Duodenal mucosa (tissue), 2 donors: ENCODE results near the gene TSPOAP1.

Experiments
- H3K27ac ChIP-seq: one replicate; pipeline ENCODE4 v1.7.0; 2013; ENCODE audit warnings: low read depth, low read length
- H3K27me3 ChIP-seq, 2 donors: one replicate each; pipeline ENCODE4 v1.7.0; 2013; ENCODE audit warnings: low read length in 2 of 2, control low read depth in 1 of 2; ENCODE audit not compliant: insufficient read depth in 2 of 2, control insufficient read depth in 1 of 2
- H3K36me3 ChIP-seq, 2 donors: one replicate each; pipeline ENCODE4 v1.7.0; 2013; ENCODE audit warnings: low read length in 2 of 2, control low read depth in 1 of 2; ENCODE audit not compliant: insufficient read depth in 2 of 2, control insufficient read depth in 1 of 2
- H3K4me1 ChIP-seq, 2 donors: one replicate each; pipeline ENCODE4 v1.7.0; 2013; ENCODE audit warnings: low read length in 2 of 2, control low read depth in 1 of 2; ENCODE audit not compliant: insufficient read depth in 2 of 2, control insufficient read depth in 1 of 2
- H3K4me3 ChIP-seq, 2 donors: one replicate each; pipeline ENCODE4 v1.7.0; 2013; ENCODE audit warnings: low read length in 2 of 2, low read depth in 1 of 2
- H3K9ac ChIP-seq, 2 donors: one replicate each; pipeline ENCODE4 v1.7.0; 2013; ENCODE audit warnings: low read length in 2 of 2, low read depth in 1 of 2
- H3K9me3 ChIP-seq, 2 donors: one replicate each; pipeline ENCODE4 v1.7.0; 2013; ENCODE audit warnings: low read length in 2 of 2, control low read depth in 1 of 2; ENCODE audit not compliant: control insufficient read depth in 1 of 2

Gene TSPOAP1

DNA sequence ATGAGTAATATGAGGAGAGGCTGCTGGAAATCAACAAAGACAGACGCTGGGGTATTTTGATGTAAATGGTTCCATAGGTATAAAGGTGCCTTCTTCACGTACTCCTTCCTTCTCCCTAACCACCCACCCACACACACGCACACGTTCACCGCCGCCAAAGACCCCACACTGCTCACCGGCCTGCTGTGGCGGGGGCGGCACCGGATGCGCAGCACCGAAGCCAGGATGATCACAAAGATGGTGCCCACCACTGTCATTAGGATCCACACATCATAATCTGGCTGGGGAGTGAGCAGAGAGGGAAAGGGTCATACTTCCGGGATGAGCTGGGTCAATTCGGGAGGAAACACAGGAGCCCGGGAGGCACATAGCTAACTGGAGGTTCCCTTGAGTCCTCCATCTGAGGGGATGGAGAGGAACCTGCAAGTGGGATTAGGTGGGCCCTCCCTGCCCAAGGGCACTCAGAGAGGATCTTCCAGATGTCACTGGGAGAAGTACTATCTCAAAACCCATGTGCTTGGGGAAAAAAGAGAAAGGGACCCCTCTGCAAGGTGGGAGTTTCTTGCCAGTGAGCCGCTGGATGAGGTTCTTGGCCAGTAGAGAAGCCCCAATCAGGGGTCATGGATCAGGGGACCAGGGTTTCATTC, 33.9 kb upstream of the TSPOAP1 start:
- H3K4me3 ChIP-seq, result no peak overlapping the region
- no peak overlapping the region for H3K9ac ChIP-seq
- peaks cover 48 to 53% of the 10 kb centered on the region in 2 donors for H3K4me1 ChIP-seq
- H3K27ac ChIP-seq, result no peak overlapping the region
- no peaks in the 10 kb centered on the region for H3K9me3 ChIP-seq
- peaks cover 0 to 5% of the 10 kb centered on the region in 2 donors for H3K27me3 ChIP-seq
- peaks cover 18 to 40% of the 10 kb centered on the region in 2 donors for H3K36me3 ChIP-seq

DNA sequence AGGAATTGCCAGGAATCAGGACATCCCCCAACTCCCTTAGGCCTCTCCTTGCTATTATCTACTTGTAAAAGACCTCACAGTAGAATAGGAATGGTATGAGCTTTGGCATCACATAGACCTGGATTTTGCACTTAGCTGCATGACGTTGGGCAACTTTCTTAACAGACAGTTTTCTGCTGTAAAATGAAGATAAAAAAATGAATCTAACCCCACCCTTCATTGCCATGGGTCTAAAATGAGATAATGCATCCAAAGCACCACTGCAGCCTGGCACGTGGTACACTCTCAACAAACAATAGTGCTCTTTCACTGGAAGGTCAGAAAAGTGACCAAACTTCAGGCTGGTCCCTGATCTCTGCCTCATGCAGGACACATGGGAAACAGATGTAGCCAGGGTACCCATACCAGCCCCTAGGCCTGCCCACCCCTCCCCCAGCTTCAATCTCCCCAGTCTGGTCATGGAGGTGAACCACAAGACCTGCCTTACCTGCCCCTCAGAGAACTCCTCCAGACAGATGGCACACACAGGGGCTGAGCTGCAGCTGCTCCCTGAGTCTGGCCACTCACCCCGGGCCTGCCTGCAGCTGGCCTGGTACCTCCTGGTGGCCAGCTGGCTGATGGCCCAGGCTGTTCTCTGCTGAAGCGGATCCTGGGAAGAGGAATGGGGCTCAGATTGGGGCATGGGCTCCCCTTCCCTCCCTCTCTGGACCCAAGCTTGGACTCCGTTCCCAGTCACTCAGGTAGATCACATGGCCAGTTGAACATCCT, 31.9 kb upstream of the TSPOAP1 start:
- H3K27me3 ChIP-seq, result peaks cover 0 to 5% of the 10 kb centered on the region in 2 donors
- H3K4me1 ChIP-seq, result peaks cover 32 to 37% of the 10 kb centered on the region in 2 donors
- H3K27ac ChIP-seq, result no peak overlapping the region
- H3K36me3 ChIP-seq, result peaks cover 18 to 55% of the 10 kb centered on the region in 2 donors
- H3K9ac ChIP-seq, result no peak overlapping the region
- no peak overlapping the region for H3K4me3 ChIP-seq
- H3K9me3 ChIP-seq, result no peaks in the 10 kb centered on the region

DNA sequence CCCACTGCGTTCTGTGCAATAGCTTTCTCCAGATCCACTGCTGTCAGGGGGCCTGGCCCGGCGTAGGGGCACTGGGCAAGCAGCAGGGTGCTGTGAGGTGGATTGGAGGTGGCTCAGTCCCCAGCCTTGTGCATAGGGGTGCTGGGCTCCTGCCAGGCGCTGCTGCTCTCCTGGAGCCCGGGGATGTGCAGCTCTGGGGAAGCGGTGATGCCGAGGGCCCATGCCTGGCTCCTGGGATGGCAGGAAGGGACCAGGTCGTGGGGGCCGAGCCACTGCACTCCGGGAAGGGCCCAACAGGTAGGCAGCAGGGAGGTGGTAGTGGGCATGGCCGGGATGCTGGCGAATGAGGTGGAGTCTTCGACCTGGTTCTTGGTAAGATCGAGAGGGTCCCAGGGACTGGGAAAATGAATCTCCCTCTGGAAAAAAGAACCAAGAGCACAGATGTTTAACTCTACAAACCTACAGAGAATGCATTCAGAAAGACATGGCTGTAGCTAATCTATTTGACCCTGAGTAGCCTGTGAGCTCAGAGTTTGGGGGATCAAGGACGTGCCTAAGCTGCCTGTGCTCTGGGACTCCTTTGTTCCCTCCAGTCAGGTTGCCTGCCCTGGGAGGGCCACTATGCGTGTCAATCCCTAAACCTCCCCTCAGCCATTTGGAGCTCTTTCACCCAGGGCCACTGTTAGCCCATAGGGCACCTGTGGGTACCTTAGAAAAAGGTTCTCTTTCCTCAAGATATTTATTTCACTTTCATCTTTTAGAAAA, 30.0 kb upstream of the TSPOAP1 start:
- Histone ChIP-seq H3K27me3 (peaks cover 0 to 4% of the 10 kb centered on the region in 2 donors), H3K9ac (no peak overlapping the region), H3K4me3 (no peak overlapping the region), H3K9me3 (no peaks in the 10 kb centered on the region), H3K27ac (no peak overlapping the region), H3K4me1 (peaks cover 16 to 21% of the 10 kb centered on the region in 2 donors), H3K36me3 (peaks cover 18 to 69% of the 10 kb centered on the region in 2 donors)

DNA sequence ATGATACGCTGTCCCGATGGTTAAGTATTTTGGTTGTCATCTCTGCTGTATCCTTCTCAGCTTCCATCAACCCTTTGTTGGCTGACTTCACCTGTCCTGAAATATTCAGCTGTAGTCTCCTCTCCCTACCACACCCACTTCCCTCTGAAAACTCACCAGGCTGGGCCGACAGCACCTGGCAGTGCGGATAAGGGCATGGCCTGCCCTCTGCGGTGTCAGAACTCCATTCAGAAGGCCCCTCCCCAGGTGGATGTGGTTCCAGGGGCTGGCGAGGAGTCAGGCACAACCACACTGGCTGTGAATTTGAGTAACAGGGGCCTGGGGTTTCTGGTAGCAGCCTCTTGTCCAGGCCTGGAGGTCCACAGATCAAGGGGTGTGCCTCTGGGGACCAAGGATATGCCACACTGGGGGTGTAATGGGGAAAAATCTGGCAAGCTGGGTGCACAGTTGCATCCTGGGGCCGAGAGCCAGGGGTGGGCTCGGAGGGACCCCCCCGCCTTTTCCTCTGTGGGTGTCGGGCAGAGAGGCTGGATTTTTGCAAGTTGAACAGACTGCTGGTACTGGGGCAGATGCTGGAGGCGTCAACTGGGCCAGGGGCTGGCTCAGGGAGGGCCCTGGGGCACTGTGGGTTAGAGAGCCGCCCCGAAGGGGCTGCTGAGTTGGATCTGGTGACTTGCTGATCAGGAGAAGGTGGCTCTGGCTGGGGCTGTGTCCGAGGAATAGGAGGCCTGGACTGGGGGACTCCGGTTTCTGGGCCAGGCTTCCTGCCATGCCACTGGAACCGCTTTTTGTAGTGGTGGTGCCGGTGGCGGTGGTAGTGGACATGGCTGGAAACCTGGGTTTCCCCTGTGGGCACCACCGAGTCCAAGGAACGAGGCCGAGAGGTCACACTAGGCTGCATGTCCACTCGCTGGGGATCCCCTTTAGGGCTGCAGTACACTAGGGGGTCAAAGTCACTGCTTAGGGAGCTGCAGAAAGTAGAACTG, 29.0 kb upstream of the TSPOAP1 start:
- Histone ChIP-seq H3K9me3 (no peaks in the 10 kb centered on the region), H3K4me1 (peaks cover 16 to 21% of the 10 kb centered on the region in 2 donors), H3K36me3 (peaks cover 11 to 62% of the 10 kb centered on the region in 2 donors), H3K27ac (no peak overlapping the region), H3K27me3 (no peaks in the 10 kb centered on the region), H3K9ac (no peak overlapping the region), H3K4me3 (no peak overlapping the region)

DNA sequence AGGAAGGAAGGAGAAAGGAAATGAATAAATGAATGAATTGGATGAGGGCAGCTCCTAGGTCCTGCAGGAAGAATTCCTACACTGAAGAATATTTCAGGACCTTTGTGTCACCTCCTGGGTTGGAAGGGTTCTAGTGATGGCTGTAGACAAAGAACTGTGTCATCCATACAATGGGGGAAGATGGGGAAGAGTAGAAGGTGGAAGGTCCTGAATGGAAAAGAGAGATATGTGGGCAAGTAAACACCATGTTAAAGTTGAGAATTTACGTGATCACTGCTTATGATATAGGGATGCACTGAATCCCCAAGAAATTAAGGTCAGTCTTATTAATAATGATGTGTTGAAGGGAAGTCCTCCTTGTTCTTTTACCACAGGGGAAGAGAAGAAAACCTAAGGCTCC, 27.6 kb upstream of the TSPOAP1 start:
- Histone ChIP-seq H3K36me3 (peaks cover 7 to 59% of the 10 kb centered on the region in 2 donors), H3K27ac (no peak overlapping the region), H3K9me3 (no peaks in the 10 kb centered on the region), H3K9ac (no peak overlapping the region), H3K4me1 (peaks cover 23 to 24% of the 10 kb centered on the region in 2 donors), H3K27me3 (no peaks in the 10 kb centered on the region), H3K4me3 (no peak overlapping the region)

DNA sequence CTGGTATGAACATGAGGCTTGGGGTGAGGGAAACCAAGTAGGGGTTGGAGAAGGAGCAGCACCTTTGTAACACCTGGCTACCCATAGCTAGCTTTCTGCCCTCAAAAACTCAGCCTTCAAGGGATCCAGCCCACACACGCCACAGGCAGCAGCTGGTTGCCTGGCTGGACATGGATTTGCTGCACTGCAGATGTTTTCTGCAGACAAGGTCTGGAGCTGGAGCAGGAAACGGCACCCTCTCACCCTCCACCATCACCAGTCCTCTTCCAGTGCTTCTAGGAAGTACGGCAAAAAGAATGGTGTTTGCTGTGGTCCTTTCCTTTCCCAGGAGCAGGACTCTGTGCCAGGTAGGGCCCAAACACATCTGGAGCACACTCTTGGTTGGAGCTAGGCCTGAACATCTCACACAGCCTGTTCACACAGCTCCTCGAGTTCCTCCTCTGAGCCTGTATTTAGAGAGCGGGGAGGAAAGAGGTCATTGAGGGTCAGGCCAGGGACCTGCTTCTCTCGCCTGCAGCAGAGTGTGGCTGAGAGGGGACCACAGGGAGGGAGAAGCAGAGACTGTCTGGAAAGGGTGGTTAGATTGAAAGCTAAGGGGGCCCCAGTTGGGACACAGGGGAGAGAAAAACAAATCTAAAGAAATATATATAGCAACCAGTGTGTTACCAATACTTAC, 26.1 kb upstream of the TSPOAP1 start:
- H3K27ac ChIP-seq, result no peak overlapping the region
- H3K9ac ChIP-seq, result peak overlapping the region in 1 of 2 donors; percentile 1
- no peaks in the 10 kb centered on the region for H3K9me3 ChIP-seq
- peaks cover under 1 to 49% of the 10 kb centered on the region in 2 donors for H3K36me3 ChIP-seq
- peaks cover 21 to 23% of the 10 kb centered on the region in 2 donors for H3K4me1 ChIP-seq
- H3K4me3 ChIP-seq, result no peak overlapping the region
- no peaks in the 10 kb centered on the region for H3K27me3 ChIP-seq

DNA sequence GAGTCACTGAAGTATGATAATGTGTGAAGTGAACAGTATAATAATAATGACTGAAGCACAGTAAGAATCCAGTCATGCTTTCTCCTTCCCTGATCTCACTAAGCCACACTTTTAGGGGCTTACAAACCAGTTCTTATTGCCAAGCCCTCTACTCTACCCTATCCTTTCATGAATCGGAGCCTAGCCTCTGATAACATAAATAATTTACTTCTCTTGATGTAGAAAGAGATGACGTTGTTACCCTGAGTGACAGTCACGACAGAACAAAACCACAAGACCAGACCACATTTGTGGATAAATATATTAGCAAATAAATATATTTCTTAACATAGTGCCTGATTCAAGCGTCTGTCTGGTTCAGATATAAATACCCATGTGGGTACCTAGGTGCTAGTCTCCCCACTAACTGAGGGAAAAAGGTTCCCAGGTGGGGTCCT, 24.8 kb upstream of the TSPOAP1 start:
- Histone ChIP-seq H3K27ac (peak overlapping the region; percentile 13), H3K4me1 (peaks cover 21 to 26% of the 10 kb centered on the region in 2 donors), H3K4me3 (peak overlapping the region; percentile 91 to 97), H3K9me3 (no peaks in the 10 kb centered on the region), H3K36me3 (peaks cover 12 to 56% of the 10 kb centered on the region in 2 donors), H3K27me3 (no peaks in the 10 kb centered on the region), H3K9ac (peak overlapping the region; percentile 63 to 95)

DNA sequence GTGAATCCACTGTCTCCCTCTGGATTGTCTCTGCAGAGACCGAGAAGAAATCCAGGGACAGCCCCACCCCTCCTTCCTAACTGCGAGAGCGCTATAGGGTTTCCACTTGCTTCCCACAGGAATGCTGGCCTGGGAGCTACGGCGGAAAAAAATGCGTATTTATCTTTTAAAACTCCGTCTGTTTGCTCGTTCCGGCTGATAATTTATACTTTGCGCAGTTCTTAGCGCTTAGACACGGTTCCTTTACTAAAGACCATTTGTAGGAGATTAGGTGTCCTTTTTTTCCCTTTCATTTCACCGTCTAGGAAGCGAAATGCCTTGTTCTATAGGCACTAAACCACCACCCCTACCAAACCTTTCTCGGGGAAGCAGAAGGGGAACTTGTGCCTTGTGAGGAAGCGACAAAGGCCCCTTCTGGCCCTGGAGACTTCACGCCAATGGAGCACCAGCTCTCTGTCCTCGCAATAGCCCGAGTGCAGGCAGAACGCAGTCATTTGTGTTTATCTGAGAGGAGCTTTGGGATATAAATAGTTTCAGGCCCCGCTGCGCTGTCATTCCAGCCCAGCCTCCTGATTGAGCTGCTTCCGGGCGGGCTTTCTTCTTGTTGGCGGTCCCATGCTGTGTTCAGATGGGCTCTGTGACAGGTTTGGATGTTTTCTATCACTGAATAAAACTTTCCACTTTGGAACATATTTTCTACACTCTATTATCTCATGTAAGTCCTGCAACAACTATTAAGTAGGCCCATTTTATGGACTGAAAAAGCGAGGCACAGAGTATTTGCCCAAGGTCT, 24.2 kb upstream of the TSPOAP1 start:
- Histone ChIP-seq H3K27ac (peak overlapping the region; percentile 85), H3K4me1 (peaks cover 21 to 26% of the 10 kb centered on the region in 2 donors), H3K4me3 (peak overlapping the region; percentile 91 to 97)

More for the DNA sequence above, 24.2 kb upstream of the TSPOAP1 start:
- H3K9ac ChIP-seq, result peak overlapping the region; percentile 63 to 95
- H3K9me3 ChIP-seq, result no peaks in the 10 kb centered on the region
- no peaks in the 10 kb centered on the region for H3K27me3 ChIP-seq
- H3K36me3 ChIP-seq, result peaks cover 18 to 57% of the 10 kb centered on the region in 2 donors
